Skeletal muscle tissue (tissue), 4 donors: Measurements from ENCODE around the gene SPRYD3. TPM values are rescaled to one million over a fixed set of nuclear protein-coding genes. Genes with fewer than 3 reads are reported as not detected.

ENCODE experiments used
- H3K27ac ChIP-seq: one replicate; pipeline ENCODE4 v1.7.0; 2013; ENCODE audit warnings: mild to moderate bottlenecking, low read depth, low read length, inconsistent platforms
- H3K27me3 ChIP-seq, 3 donors: one replicate each; pipeline ENCODE4 v1.7.0; 2013; ENCODE audit warnings: low read length in 3 of 3; ENCODE audit not compliant: control insufficient read depth in 3 of 3, insufficient read depth in 3 of 3
- H3K36me3 ChIP-seq, 3 donors: one replicate each; pipeline ENCODE4 v1.7.0; 2013; ENCODE audit warnings: low read length in 3 of 3; ENCODE audit not compliant: control insufficient read depth in 3 of 3, insufficient read depth in 3 of 3
- H3K4me1 ChIP-seq, 3 donors: one replicate each; pipeline ENCODE4 v1.7.0; 2013; ENCODE audit warnings: low read length in 3 of 3, mild to moderate bottlenecking in 3 of 3; ENCODE audit not compliant: control insufficient read depth in 3 of 3, insufficient read depth in 3 of 3
- H3K4me3 ChIP-seq, 3 donors: one replicate each; pipeline ENCODE4 v1.7.0; 2013; ENCODE audit warnings: low read length in 3 of 3
- H3K9ac ChIP-seq, 3 donors: one replicate each; pipeline ENCODE4 v1.7.0; 2013; ENCODE audit warnings: low read length in 3 of 3, mild to moderate bottlenecking in 3 of 3, moderate library complexity in 2 of 3, low read depth in 1 of 3
- H3K9me3 ChIP-seq, 3 donors: one replicate each; pipeline ENCODE4 v1.7.0; 2013; ENCODE audit warnings: low read length in 3 of 3; ENCODE audit not compliant: control insufficient read depth in 3 of 3
- total RNA-seq: library from RNA; depleted of rRNA; stranded (reverse); fragments of >200 nt; gene quantifications from one replicate; pipeline ENCODE4 v1.2.3, GENCODE V29; 2014
- donor health status: Osteomylitis.

Gene SPRYD3
- total RNA-seq, 1 donor from 2014 or later: 13.0 TPM

DNA sequence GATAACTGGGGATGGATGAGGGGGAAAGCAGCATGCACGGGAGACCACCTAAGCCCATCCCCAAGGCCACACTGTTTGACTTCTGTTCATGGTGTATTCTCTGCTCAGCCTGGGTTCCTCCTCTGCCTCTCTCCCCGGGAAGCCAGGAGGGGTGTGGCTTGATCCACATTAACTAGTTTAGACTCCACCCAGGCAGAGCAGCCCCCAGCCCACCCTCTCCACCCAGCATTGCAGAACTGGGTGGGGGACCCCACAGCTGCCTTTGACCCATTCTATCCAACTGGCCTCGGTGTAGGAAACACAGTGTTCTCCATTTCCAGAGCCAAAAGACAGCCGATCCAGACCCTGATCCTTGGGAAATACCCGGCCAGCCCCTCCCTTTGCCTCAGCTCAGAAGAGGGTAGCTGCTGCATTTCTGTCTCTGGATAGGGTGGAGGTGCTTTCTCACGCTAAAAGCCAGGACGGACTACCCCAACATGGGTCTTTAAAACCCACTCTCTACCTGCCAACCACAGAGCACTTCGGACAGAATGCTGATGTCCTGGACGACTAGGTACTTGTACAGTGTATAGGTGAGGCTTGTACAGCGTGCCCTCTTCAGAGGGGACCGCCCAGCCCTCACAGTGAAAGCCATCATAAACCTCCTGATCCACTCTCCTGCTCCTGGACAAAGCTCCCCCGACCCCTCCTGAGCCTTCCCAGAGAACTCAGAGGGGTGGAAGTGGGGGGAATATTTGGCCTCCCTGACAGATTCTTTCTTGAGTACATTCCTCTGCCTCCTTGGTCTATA lies 9.4 kb downstream of the SPRYD3 start:
- Histone ChIP-seq H3K9me3 (no peaks in the 10 kb centered on the region), H3K4me1 (peaks cover 62 to 65% (median 64%) of the 10 kb centered on the region in 3 donors)

DNA sequence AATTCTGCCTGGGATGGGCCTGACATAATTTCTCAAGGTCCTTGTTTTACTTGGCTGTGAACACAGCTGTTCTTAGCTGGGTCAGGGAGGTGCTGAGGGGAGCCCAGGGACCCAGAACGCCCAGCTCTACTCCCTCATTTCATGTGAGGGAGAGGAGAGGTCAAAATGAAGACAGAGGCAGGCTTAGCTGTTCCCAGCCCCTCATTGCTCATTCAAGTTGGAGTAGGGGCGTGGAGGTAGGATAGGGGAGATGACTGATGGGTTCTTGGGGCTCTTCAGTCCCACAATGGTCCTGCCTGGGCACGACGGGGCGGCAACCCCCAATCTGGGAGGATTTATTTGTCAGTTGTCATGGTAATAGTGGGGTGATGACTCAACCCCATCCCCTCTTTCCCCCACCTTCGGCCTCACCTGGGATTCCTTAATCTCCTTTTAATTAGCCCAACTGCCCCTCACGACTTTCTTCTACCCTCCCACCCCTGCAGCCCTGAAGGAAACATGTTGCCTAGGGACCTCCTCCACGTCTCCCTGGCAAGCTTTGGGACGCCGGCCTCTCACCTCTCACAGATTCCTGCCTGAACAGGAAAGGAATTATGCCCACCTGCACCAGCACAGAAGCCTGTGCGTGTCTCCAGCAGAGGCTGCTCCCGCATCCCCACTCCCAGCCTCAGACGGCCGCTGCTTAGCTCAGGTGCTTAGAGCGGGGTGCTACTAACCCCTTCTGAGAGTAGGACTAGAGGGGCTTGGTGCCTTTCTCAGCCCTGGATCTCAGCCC lies 10.2 kb downstream of the SPRYD3 start:
- peak overlapping the region in 1 of 3 donors; percentile 45 for H3K9ac ChIP-seq
- no peaks in the 10 kb centered on the region for H3K9me3 ChIP-seq
- H3K27ac ChIP-seq: peak overlapping the region; percentile 29
- H3K36me3 ChIP-seq: peaks cover 16 to 27% (median 19%) of the 10 kb centered on the region in 3 donors
- no peaks in the 10 kb centered on the region for H3K27me3 ChIP-seq
- H3K4me1 ChIP-seq: peaks cover 65 to 67% (median 66%) of the 10 kb centered on the region in 3 donors
- H3K4me3 ChIP-seq: no peak overlapping the region

More for the DNA sequence above, 9.4 kb downstream of the SPRYD3 start:
- H3K27me3 ChIP-seq: no peaks in the 10 kb centered on the region
- no peak overlapping the region for H3K27ac ChIP-seq
- peak overlapping the region in 1 of 3 donors; percentile 45 for H3K9ac ChIP-seq
- peaks cover 21 to 27% (median 23%) of the 10 kb centered on the region in 3 donors for H3K36me3 ChIP-seq
- H3K4me3 ChIP-seq: no peak overlapping the region

DNA sequence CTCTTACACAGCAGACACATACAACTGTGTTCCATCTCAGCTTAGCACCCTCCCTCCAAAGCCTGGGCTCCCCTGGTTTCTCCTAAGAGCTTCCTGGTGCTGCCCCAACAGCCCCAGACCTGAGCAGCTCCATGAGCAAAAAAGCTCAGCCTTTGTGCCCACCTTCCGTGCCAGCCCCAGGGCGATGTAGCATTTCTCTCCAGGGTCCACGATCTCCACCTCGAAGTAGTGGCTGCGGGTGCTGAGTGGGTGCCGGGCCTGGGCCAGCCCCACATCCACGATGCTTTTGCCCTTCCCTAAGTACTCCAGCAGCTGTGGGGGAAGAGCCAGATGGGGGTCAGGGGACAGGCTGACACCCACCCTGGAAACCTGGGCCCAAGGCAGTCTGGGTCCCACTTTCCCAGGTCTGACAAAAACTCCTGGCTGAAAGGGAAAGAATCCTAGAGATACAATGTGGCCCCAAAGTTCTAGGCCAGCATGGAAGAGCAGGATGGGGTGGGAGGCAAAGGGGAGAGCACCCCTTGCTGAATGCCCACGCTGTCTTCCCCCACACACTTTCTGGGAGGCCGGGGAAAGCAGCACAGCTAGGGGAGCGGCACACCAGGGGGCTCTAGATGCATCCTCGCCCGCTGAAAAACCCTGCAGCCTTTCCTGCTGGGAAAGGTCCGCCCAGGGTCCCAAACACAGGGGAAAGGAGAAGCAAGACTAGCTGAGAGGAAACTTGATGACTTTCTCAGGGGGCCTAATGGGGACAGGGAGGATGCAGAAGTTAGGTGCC lies 11.0 kb downstream of the SPRYD3 start:
- peaks cover 21 to 26% (median 23%) of the 10 kb centered on the region in 3 donors for H3K36me3 ChIP-seq
- H3K4me3 ChIP-seq: no peak overlapping the region
- H3K9ac ChIP-seq: no peak overlapping the region
- peak overlapping the region; percentile 29 for H3K27ac ChIP-seq
- peaks cover 65 to 70% (median 68%) of the 10 kb centered on the region in 3 donors for H3K4me1 ChIP-seq
- H3K9me3 ChIP-seq: no peaks in the 10 kb centered on the region
- H3K27me3 ChIP-seq: no peaks in the 10 kb centered on the region

DNA sequence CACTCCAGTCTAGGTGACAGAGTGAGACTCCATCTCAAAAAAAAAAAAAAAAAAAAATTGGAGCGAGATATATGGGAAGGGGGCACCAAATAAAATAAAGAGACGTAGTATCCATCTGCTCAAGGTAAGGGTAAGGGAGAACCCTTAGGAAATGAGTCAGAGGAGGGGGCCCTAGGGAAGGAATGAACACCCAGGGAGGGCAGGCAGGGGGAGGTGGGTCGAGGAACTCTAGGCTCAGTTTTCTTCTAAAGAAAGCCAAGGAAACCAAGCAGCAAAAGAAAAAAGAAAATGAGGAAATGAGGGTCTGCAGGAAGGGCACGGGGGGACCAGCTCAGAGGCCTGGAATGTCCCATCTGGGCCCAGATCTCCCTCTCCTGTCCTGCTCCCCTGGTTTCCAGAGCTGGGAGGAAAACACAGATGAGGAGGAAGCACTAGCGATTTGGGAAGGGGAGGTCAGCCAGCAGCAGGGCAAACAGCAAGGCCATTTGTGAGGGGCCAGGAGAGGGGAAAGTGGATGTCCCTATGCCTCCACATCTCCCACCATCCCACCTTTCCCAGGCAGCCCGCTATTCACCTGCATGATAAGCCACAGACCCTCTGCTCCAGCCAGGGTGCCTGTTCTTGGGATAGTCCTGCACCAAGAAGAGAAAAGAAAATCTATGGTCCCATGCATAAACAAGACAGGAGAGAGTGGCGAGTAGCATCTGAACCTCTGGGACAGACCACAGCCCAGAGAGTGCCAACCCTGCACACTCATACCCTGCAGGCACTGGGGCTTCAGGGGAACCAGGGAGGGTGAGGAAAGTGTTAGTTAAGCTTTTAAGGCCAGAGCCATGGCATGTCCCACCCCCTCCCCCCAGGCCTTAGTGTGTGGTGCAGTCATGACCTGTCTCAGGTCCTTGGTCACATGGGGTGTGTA lies 11.9 kb downstream of the SPRYD3 start:
- Histone ChIP-seq H3K9ac (peak overlapping the region in 1 of 3 donors; percentile 8), H3K27ac (peak overlapping the region; percentile 19), H3K4me1 (peaks cover 67 to 71% (median 70%) of the 10 kb centered on the region in 3 donors), H3K9me3 (no peaks in the 10 kb centered on the region), H3K27me3 (no peaks in the 10 kb centered on the region), H3K36me3 (peaks cover 30 to 33% (median 31%) of the 10 kb centered on the region in 3 donors), H3K4me3 (no peak overlapping the region)

DNA sequence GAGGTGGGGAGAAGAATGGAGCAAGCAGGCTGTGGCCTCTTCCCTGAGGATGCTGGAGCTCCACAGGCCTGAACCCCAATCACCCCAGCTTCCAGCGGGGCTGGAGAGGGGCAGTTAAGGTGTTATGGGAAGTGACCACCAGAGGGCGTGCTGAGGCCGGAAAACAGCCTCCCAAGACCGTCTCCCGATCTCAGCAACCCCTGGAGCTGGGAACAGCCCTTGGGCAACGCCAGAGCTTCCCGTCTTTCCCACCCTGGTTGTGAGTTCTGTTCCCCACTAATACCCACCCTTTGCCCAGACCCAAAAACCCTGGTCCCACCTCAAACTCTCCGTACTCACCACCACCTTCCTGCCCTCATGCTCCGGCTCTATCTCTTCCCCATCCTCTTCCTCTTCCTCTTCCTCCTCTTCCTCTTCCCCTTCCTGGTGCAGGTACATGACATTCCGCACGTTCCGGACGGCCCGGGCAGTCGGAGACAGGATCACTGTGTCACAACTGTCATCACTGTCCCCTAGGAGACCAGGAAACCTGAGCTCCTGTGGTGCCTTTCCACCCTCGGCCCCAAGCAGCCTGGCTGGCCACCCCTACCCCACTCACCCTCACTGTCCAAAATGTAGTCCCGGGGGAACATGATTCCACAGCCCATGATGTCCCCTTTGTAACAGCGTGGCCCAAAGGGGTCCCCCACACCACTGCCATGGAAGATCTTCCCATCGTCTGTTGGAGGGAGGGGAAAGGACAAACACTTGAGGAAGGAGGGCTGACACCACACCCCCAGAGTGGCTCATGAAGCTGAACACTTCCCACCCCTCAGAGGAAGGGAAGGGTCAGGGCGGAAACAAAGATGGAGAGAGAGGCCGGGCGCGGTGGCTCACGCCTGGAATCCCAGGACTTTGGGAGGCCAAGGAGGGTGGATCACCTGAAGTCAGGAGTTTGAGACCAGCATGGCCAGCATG lies 12.9 kb downstream of the SPRYD3 start:
- H3K27ac ChIP-seq: peak overlapping the region; percentile 75
- H3K9ac ChIP-seq: peak overlapping the region; percentile 32 to 68 (median 63)
- no peaks in the 10 kb centered on the region for H3K27me3 ChIP-seq
- peaks cover 67 to 73% (median 72%) of the 10 kb centered on the region in 3 donors for H3K4me1 ChIP-seq
- H3K9me3 ChIP-seq: no peaks in the 10 kb centered on the region
- peak overlapping the region; percentile 9 to 67 (median 45) for H3K4me3 ChIP-seq
- peaks cover 38 to 39% (median 39%) of the 10 kb centered on the region in 3 donors for H3K36me3 ChIP-seq

DNA sequence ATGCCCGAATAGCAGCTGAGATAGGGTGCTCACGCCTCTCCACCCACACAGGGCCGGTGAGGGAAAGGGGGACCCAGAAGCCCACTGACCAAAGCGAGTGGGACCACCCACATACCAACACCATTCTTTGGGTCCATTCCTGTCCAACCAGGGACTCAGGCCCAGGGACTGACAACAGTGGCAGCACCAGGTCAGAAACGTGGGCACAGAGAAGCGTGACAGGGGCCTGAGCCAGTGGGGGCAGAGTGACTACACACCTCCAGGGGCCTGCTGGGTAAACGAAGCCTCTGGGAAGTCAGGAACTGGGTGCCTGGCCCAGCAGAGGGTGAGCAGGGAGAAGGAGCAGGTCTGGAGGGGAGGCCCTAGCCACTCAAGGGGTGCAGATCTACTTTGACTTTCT lies 13.7 kb downstream of the SPRYD3 start:
- Histone ChIP-seq H3K4me3 (peak overlapping the region in 1 of 3 donors; percentile 67), H3K9ac (peak overlapping the region in 1 of 3 donors; percentile 68), H3K27me3 (no peaks in the 10 kb centered on the region), H3K36me3 (peaks cover 39 to 41% (median 40%) of the 10 kb centered on the region in 3 donors), H3K27ac (peak overlapping the region; percentile 58), H3K9me3 (no peaks in the 10 kb centered on the region), H3K4me1 (peaks cover 70 to 76% (median 73%) of the 10 kb centered on the region in 3 donors)

DNA sequence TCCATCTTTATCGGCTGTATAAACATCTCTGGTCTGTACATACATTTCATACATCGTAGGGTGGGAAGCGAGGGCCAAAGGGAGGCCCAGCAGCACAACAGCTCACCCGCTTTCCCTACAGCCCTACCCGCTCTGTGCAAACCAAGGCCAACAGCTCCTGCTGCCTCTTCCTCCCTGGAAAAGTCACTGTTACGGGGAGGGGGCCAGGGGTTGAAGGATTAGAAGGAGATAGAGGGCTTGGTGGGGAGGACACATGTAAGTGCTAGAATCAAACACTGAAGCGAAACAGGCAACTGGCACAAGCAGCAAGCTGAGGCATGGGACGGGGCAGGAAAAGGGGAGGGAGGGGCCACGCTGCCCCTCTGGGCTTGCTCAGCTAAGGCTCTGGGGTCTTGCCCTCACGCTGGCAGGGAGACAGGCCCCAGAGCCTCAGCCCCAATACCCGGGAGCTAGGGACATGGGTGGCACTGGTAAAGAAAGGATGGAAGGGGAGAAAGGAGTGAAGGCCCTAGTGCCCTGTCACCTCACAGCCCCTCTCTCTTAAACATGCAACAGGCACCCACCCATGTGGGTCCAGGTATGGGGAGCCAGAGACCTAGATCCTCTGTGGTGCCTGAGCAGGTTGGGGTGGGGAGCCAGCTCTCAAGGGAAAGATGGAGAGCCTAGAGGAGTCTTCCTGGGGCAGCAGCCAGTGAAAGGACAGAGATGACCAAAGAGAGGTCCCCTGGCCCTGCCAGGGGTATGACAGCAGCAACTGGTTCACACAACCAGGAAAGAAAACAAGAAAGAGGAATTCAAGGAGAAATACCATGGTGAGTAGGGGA lies 14.4 kb downstream of the SPRYD3 start:
- peaks cover 44 to 47% (median 45%) of the 10 kb centered on the region in 3 donors for H3K36me3 ChIP-seq
- peak overlapping the region; percentile 58 for H3K27ac ChIP-seq
- no peak overlapping the region for H3K4me3 ChIP-seq
- H3K9me3 ChIP-seq: no peaks in the 10 kb centered on the region
- peaks cover 72 to 77% (median 73%) of the 10 kb centered on the region in 3 donors for H3K4me1 ChIP-seq
- peak overlapping the region in 1 of 3 donors; percentile 50 for H3K9ac ChIP-seq
- H3K27me3 ChIP-seq: no peaks in the 10 kb centered on the region
